Chondrocyte (in vitro differentiated cells): ENCODE measurements around the gene BST1. TPM values are rescaled to one million over a fixed set of nuclear protein-coding genes. Genes with fewer than 3 reads are reported as not detected.

Experiments
- DNase-seq: peaks from one replicate; pipeline ENCODE4 v3.0.0; 2021; ENCODE audit warnings: mixed read lengths, low spot score
- H3K27ac Mint-ChIP-seq: one replicate; pipeline ENCODE4 v1.8.0; 2021; ENCODE audit warnings: mild to moderate bottlenecking, moderate library complexity, mixed read lengths; ENCODE audit not compliant: unreplicated experiment
- H3K27me3 Mint-ChIP-seq: 2 replicates; pipeline ENCODE4 v1.8.0; 2021; ENCODE audit warnings: low read depth, mixed read lengths
- H3K36me3 Mint-ChIP-seq: 2 replicates; pipeline ENCODE4 v1.8.0; 2021; ENCODE audit warnings: low read depth, mixed read lengths
- H3K4me1 Mint-ChIP-seq: 2 replicates; pipeline ENCODE4 v1.8.0; 2021; ENCODE audit warnings: low read depth, mild to moderate bottlenecking, mixed read lengths
- H3K4me3 Mint-ChIP-seq: one replicate; pipeline ENCODE4 v1.8.0; 2021; ENCODE audit warnings: mild to moderate bottlenecking, moderate library complexity, mixed read lengths; ENCODE audit not compliant: unreplicated experiment
- H3K9me3 Mint-ChIP-seq: 2 replicates; pipeline ENCODE4 v1.8.0; 2021; ENCODE audit warnings: low read depth, mixed read lengths
- CTCF ChIP-seq: fragments of 200-600 bp; sonication (generic); IDR thresholded peaks from 2 replicates; pipeline ENCODE4 v1.5.0; 2021; ENCODE audit warnings: antibody characterized with exemption, mild to moderate bottlenecking, moderate library complexity
- long read RNA-seq: library from polyadenylated mRNA; stranded (forward); transcript quantifications from one replicate; pipeline ENCODE4 v2.0.0, GENCODE V29; 2021
- total RNA-seq: library from RNA; stranded (reverse); gene quantifications from 3 replicates; pipeline ENCODE4 v1.2.1, GENCODE V29; 2021

Gene BST1, protein sequence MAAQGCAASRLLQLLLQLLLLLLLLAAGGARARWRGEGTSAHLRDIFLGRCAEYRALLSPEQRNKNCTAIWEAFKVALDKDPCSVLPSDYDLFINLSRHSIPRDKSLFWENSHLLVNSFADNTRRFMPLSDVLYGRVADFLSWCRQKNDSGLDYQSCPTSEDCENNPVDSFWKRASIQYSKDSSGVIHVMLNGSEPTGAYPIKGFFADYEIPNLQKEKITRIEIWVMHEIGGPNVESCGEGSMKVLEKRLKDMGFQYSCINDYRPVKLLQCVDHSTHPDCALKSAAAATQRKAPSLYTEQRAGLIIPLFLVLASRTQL
- 0.45 TPM in 1 of 3 replicates, not detected in the others for total RNA-seq
- long read RNA-seq, partial matches to known transcripts: 0 of 1 reads
- long read RNA-seq, other reads (novel, unspliced or antisense): 1 of 1 reads

GRCh38 chr4:15702941-15703403, at the start of gene BST1:
Gene BST1 (plus strand): TSS chr4:15703065. CDS start chr4:15703145, 80 bp downstream.
- no peak within 1 kb of the TSS for H3K27ac Mint-ChIP-seq
- no peak for TF ChIP-seq CTCF
- H3K9me3 Mint-ChIP-seq: peaks cover 2% of the 10 kb centered on the region
- H3K36me3 Mint-ChIP-seq: peaks cover 3% of the 10 kb centered on the region
- H3K27me3 Mint-ChIP-seq: no peaks in the 10 kb centered on the region
- peak; percentile 86 for DNase-seq
- H3K4me1 Mint-ChIP-seq: peaks cover 13% of the 10 kb centered on the region
- no peak within 1 kb of the TSS for H3K4me3 Mint-ChIP-seq

DNA sequence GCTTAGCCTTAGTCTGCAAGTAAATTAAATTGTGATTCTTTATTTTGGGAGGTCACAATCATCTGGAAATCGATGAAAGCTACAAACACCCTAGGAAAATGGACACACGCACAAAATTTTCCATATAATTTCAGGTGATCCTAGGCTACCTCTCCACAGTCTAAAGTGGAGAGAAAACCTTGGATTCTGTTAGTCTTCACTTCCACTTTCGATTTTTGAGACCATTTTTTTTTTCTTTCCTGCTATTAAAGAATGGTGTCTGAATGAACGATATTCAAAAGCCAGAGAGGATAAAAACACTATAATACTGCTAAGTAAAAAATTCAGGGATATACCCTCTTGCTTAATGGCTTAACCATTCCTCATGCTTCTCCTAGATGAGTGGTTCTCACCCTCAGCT, 49.4 kb upstream of the BST1 start:
- peak overlapping the region; percentile 98 for H3K27ac Mint-ChIP-seq
- peaks cover 74% of the 10 kb centered on the region for H3K4me1 Mint-ChIP-seq

GRCh38 chr4:15653864-15654592, 48.8 kb upstream of the BST1 start:
- DNase-seq: no peak
- H3K4me3 Mint-ChIP-seq: peak overlapping the region; percentile 97
- peaks cover 72% of the 10 kb centered on the region for H3K4me1 Mint-ChIP-seq
- no peaks in the 10 kb centered on the region for H3K27me3 Mint-ChIP-seq
- H3K27ac Mint-ChIP-seq: peak overlapping the region; percentile 98
- H3K9me3 Mint-ChIP-seq: no peaks in the 10 kb centered on the region
- no peaks in the 10 kb centered on the region for H3K36me3 Mint-ChIP-seq
- no peak for TF ChIP-seq CTCF

More for the DNA sequence above, 49.4 kb upstream of the BST1 start:
- no peaks in the 10 kb centered on the region for H3K27me3 Mint-ChIP-seq
- no peaks in the 10 kb centered on the region for H3K9me3 Mint-ChIP-seq
- TF ChIP-seq CTCF: no peak
- peak overlapping the region; percentile 97 for H3K4me3 Mint-ChIP-seq
- H3K36me3 Mint-ChIP-seq: no peaks in the 10 kb centered on the region
- DNase-seq: no peak

GRCh38 chr4:15654593-15655222, 48.2 kb upstream of the BST1 start:
- Mint-ChIP-seq H3K36me3 (no peaks in the 10 kb centered on the region), H3K9me3 (no peaks in the 10 kb centered on the region), H3K27me3 (no peaks in the 10 kb centered on the region), H3K4me3 (peak overlapping the region; percentile 97), H3K27ac (peak overlapping the region; percentile 98), H3K4me1 (peaks cover 73% of the 10 kb centered on the region)
- no peak for TF ChIP-seq CTCF
- DNase-seq: peak; percentile 92
